G401 (cell line): Measurements from ENCODE around the gene CMIP. TPM values are rescaled to one million over a fixed set of nuclear protein-coding genes. Genes with fewer than 3 reads are reported as not detected.

Experiments used
- DNase-seq: peaks from one replicate; pipeline ENCODE4 v3.0.0-alpha.2; 2015; ENCODE audit warnings: low spot score
- in situ Hi-C: cut with HindIII; loops from 2 replicates; pipeline ENCODE4 v1.10.0; 2016; ENCODE audit warnings: low sequenced_read_pairs, mixed read lengths
- total RNA-seq: library from RNA; depleted of rRNA; stranded (reverse); fragments of >200 nt; shearing (Covaris generic); gene quantifications from 2 replicates; pipeline ENCODE4 v1.2.3, GENCODE V29; 2014

The CMIP gene
- total RNA-seq, 1 experiment from 2014 or later, result 8.6 TPM

GRCh38 chr16:81539009-81539758 is 94.6 kb downstream of the CMIP start:
- in situ Hi-C loops, result no loop called here
- no peak for DNase-seq

GRCh38 chr16:81539759-81540472 is 95.3 kb downstream of the CMIP start:
- no peak for DNase-seq
- in situ Hi-C loops, result no loop called here

GRCh38 chr16:81541314-81541713 is 96.7 kb downstream of the CMIP start:
- no peak for DNase-seq
- in situ Hi-C loops, result no loop called here

- in situ Hi-C loops, result no loop called here
- no peak for DNase-seq
These were observed 98.3 kb downstream of the CMIP start for GRCh38 chr16:81542609-81543570.

GRCh38 chr16:81543571-81543970 is 99.0 kb downstream of the CMIP start:
- in situ Hi-C loops, result no loop called here
- DNase-seq, result no peak

- in situ Hi-C loops, result no loop called here
- no peak for DNase-seq
These were observed 99.7 kb downstream of the CMIP start for GRCh38 chr16:81544261-81544660.

GRCh38 chr16:81544700-81545271 is 100.2 kb downstream of the CMIP start:
- in situ Hi-C loops, result no loop called here
- DNase-seq, result no peak

- DNase-seq, result no peak
- in situ Hi-C loops, result no loop called here
These were observed 101.1 kb downstream of the CMIP start for GRCh38 chr16:81545470-81546250.

- DNase-seq, result no peak
- in situ Hi-C loops, result no loop called here
These were observed 102.2 kb downstream of the CMIP start for GRCh38 chr16:81546781-81547180.

GRCh38 chr16:81547194-81547938 is 102.8 kb downstream of the CMIP start:
- in situ Hi-C loops, result no loop called here
- no peak for DNase-seq

- in situ Hi-C loops, result no loop called here
- no peak for DNase-seq
These were observed 103.3 kb downstream of the CMIP start for GRCh38 chr16:81547939-81548216.

GRCh38 chr16:81548551-81548875 is 103.9 kb downstream of the CMIP start:
- in situ Hi-C loops, result no loop called here
- no peak for DNase-seq

- DNase-seq, result no peak
- in situ Hi-C loops, result no loop called here
These were observed 104.4 kb downstream of the CMIP start for GRCh38 chr16:81548876-81549546.

GRCh38 chr16:81549547-81550431 is 105.2 kb downstream of the CMIP start:
- in situ Hi-C loops, result no loop called here
- DNase-seq, result no peak

GRCh38 chr16:81550432-81550808 is 105.8 kb downstream of the CMIP start:
- in situ Hi-C loops, result no loop called here
- DNase-seq, result no peak

GRCh38 chr16:81551151-81551808 is 106.7 kb downstream of the CMIP start:
- in situ Hi-C loops, result no loop called here
- no peak for DNase-seq
